DOHH2 (cell line): ENCODE measurements around the gene AP1B1.

Experiments used
- H3F3A ChIP-seq: fragments of 200-600 bp; sonication (generic), shearing (Covaris generic); 2 replicates; pipeline ENCODE4 v1.6.0; 2016; ENCODE audit warnings: antibody characterized with exemption, mild to moderate bottlenecking; ENCODE audit not compliant: control insufficient read depth, insufficient read depth
- H3K27ac ChIP-seq: fragments of 200-600 bp; sonication (generic); 2 replicates; pipeline ENCODE4 v1.5.1; 2014; ENCODE audit warnings: low read depth, mild to moderate bottlenecking, low read length, moderate library complexity
- H3K27me3 ChIP-seq: fragments of 200-600 bp; sonication (generic); 2 replicates; pipeline ENCODE4 v1.6.1; 2014; ENCODE audit warnings: mild to moderate bottlenecking, low read length, mixed read lengths; ENCODE audit not compliant: control insufficient read depth
- H3K36me3 ChIP-seq: fragments of 200-600 bp; sonication (generic); 2 replicates; pipeline ENCODE4 v1.6.1; 2014; ENCODE audit warnings: mild to moderate bottlenecking, low read length, moderate library complexity, mixed read lengths; ENCODE audit not compliant: control insufficient read depth
- H3K4me1 ChIP-seq: fragments of 200-600 bp; sonication (generic); 2 replicates; pipeline ENCODE4 v1.6.1; 2014; ENCODE audit warnings: mild to moderate bottlenecking, low read length, mixed read lengths; ENCODE audit not compliant: control insufficient read depth
- H3K4me2 ChIP-seq: fragments of 200-600 bp; sonication (generic); 2 replicates; pipeline ENCODE4 v1.6.0; 2014; ENCODE audit warnings: mild to moderate bottlenecking, low read length, moderate library complexity
- H3K4me3 ChIP-seq: fragments of 200-600 bp; sonication (generic); 2 replicates; pipeline ENCODE4 v1.5.1; 2014; ENCODE audit warnings: mild to moderate bottlenecking, low read length, mixed read lengths
- H3K79me2 ChIP-seq: fragments of 200-600 bp; sonication (generic); 2 replicates; pipeline ENCODE4 v1.6.1; 2014; ENCODE audit warnings: mild to moderate bottlenecking, low read length, mixed read lengths; ENCODE audit not compliant: control insufficient read depth
- H3K9me2 ChIP-seq: fragments of 200-600 bp; sonication (generic); replicated peaks from 2 replicates; pipeline ENCODE4 v1.6.1; 2014; ENCODE audit warnings: mild to moderate bottlenecking, low read length, mixed read lengths; ENCODE audit not compliant: control insufficient read depth
- H3K9me3 ChIP-seq: fragments of 200-600 bp; sonication (generic); 2 replicates; pipeline ENCODE4 v1.6.1; 2014; ENCODE audit warnings: antibody characterized with exemption, low read length, mixed read lengths; ENCODE audit not compliant: control insufficient read depth, insufficient read depth
- H4K20me1 ChIP-seq: fragments of 200-600 bp; sonication (generic); 2 replicates; pipeline ENCODE4 v1.6.0; 2014; ENCODE audit warnings: low read depth, mild to moderate bottlenecking, antibody characterized with exemption, low read length, moderate library complexity; ENCODE audit not compliant: control insufficient read depth, insufficient read depth
- CTCF ChIP-seq: fragments of 200-600 bp; sonication (generic); IDR thresholded peaks from one replicate; pipeline ENCODE4 v1.5.1; 2014; ENCODE audit warnings: antibody characterized with exemption, mild to moderate bottlenecking, low read depth, low read length; ENCODE audit not compliant: poor library complexity, severe bottlenecking
- EZH2phosphoT487 ChIP-seq: fragments of 200-600 bp; sonication (generic); IDR thresholded peaks from 2 replicates; pipeline ENCODE4 v1.6.1; 2017; ENCODE audit warnings: borderline replicate concordance, mild to moderate bottlenecking, antibody characterized with exemption, low read length, moderate library complexity, mixed read lengths

AP1B1 gene

GRCh38 chr22:29308148-29308790, 80.1 kb downstream of the AP1B1 start:
- no peak overlapping the region for H3K4me3 ChIP-seq
- H3K4me2 ChIP-seq, result no peak overlapping the region

GRCh38 chr22:29307596-29308147, 80.7 kb downstream of the AP1B1 start:
- Histone ChIP-seq H3K36me3 (no peaks in the 10 kb centered on the region), H3K9me2 (no peaks in the 10 kb centered on the region), H3K4me3 (no peak overlapping the region), H3F3A (no peaks in the 10 kb centered on the region), H3K27ac (no peak overlapping the region), H3K9me3 (no peaks in the 10 kb centered on the region), H3K4me1 (peaks cover 31% of the 10 kb centered on the region), H3K79me2 (no peaks in the 10 kb centered on the region), H4K20me1 (peaks cover 3% of the 10 kb centered on the region; the same call in 1 of the 2 replicates), H3K4me2 (no peak overlapping the region), H3K27me3 (peaks cover 10% of the 10 kb centered on the region)
- no peak for TF ChIP-seq CTCF
- TF ChIP-seq EZH2phosphoT487, result no peak

More at GRCh38 chr22:29308148-29308790, 80.1 kb downstream of the AP1B1 start:
- Histone ChIP-seq H3K36me3 (no peaks in the 10 kb centered on the region), H3K9me3 (no peaks in the 10 kb centered on the region), H3K4me1 (peaks cover 27% of the 10 kb centered on the region), H3F3A (no peaks in the 10 kb centered on the region), H3K27ac (no peak overlapping the region), H3K79me2 (no peaks in the 10 kb centered on the region), H4K20me1 (peaks cover 3% of the 10 kb centered on the region; the same call in 1 of the 2 replicates), H3K27me3 (peaks cover 10% of the 10 kb centered on the region), H3K9me2 (no peaks in the 10 kb centered on the region)
- TF ChIP-seq EZH2phosphoT487 (no peak), CTCF (no peak)

- Histone ChIP-seq H3K4me2 (peak overlapping the region; percentile 96), H4K20me1 (peaks cover 3% of the 10 kb centered on the region; the same call in 1 of the 2 replicates), H3K9me2 (no peaks in the 10 kb centered on the region), H3K4me1 (peaks cover 31% of the 10 kb centered on the region), H3K4me3 (peak overlapping the region; percentile 78), H3K36me3 (no peaks in the 10 kb centered on the region), H3K9me3 (no peaks in the 10 kb centered on the region), H3K79me2 (no peaks in the 10 kb centered on the region), H3F3A (no peaks in the 10 kb centered on the region), H3K27ac (no peak overlapping the region), H3K27me3 (peaks cover 10% of the 10 kb centered on the region)
- TF ChIP-seq CTCF, result no peak
- TF ChIP-seq EZH2phosphoT487, result no peak
These were observed 81.4 kb downstream of the AP1B1 start for GRCh38 chr22:29306835-29307595.
